ENCODE measurements around the gene PRICKLE2.

- peak in 1 of 2 experiments; percentile 49 for TF ChIP-seq CTCF (conservative IDR thresholded peaks at IDR 0.05; ENCODE audit: low read depth in 2 of 2)
- TF ChIP-seq EZH2 (IDR thresholded peaks at IDR 0.05; ENCODE audit: low read depth, unreplicated experiment), result no peak
- no peak for TF ChIP-seq ZNF331 (CRISPR knock-in tag; IDR thresholded peaks at IDR 0.05; ENCODE audit: low read depth)
- TF ChIP-seq REST (IDR thresholded peaks at IDR 0.05; ENCODE audit: unreplicated experiment), result no peak
- no peak for TF ChIP-seq POLR2AphosphoS5 (IDR thresholded peaks at IDR 0.05; ENCODE audit: low read depth)
- no peak for TF ChIP-seq NANOG (IDR thresholded peaks at IDR 0.05; ENCODE audit: borderline replicate concordance)
- no peak for TF ChIP-seq EZH2phosphoT487 (IDR thresholded peaks at IDR 0.05; ENCODE audit: unreplicated experiment)
- no peak for TF ChIP-seq JUNB (IDR thresholded peaks at IDR 0.05; ENCODE audit: unreplicated experiment)
- no peak for TF ChIP-seq ETS1 (IDR thresholded peaks at IDR 0.05)
- TF ChIP-seq ZNF114 (CRISPR knock-in tag; IDR thresholded peaks at IDR 0.05), result no peak
- no peak for TF ChIP-seq CREB1 (CRISPR knock-in tag; IDR thresholded peaks at IDR 0.05; ENCODE audit: low read depth)
- TF ChIP-seq ZNF462 (CRISPR knock-in tag; IDR thresholded peaks at IDR 0.05), result no peak
- no peak for TF ChIP-seq STAT1 (IDR thresholded peaks at IDR 0.05; ENCODE audit: unreplicated experiment)
Observed at GRCh38 chr3:64111872-64112271, 113.4 kb downstream of the PRICKLE2 start.

All from GM23338 (cell line).